Measurements from ENCODE around the gene P2RX5.

Gene P2RX5

DNA sequence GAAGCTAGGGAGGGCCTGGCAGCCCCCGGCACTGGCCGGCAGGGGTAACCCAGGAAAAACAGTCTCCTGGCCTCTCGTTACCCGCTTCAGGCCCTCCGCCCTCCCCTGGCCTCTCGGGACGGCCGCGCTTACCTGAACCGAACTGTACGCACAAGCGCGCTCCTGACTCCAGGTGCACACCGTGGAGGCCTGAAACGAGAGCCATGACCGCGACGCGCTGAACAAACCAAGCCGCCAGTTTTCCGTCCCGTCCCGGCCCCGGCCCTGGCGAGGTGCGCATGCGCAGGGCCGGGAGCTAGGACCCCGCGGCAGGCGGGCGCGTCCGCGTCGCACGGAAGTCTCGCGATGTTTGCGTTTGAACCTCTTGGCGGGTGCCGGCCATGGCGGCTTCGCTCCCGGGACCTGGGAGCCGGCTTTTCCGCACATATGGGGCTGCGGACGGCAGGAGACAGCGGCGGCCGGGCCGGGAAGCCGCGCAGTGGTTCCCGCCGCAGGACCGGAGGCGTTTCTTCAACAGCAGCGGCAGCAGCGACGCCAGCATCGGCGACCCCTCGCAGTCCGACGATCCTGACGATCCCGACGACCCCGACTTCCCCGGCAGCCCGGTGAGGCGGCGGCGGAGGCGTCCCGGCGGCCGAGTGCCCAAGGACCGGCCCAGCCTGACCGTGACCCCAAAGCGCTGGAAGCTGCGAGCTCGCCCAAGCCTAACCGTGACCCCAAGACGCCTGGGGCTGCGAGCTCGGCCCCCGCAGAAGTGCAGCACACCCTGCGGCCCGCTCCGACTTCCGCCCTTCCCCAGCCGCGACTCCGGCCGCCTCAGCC lies 27.8 kb upstream of the P2RX5 start, which contains the start of gene HASPIN (continued):
- 0 out of 2 replicates have a peak, but pooled peaks have one; percentile 44 for TF ChIP-seq ZNF24 (tag by site-specific recombination; IDR thresholded peaks at IDR 0.05)
- 0 out of 2 replicates have a peak, but pooled peaks have one; percentile 6 for TF ChIP-seq ZNF146 (tag by site-specific recombination; IDR thresholded peaks at IDR 0.05)
- peak; percentile 40; the same call in 1 of the 2 replicates for TF ChIP-seq ZNF394 (tag by site-specific recombination; IDR thresholded peaks at IDR 0.05; ENCODE audit: borderline replicate concordance)
- peak; percentile 56 for TF ChIP-seq ZNF561 (tag by site-specific recombination; IDR thresholded peaks at IDR 0.05; ENCODE audit: borderline replicate concordance)
- TF ChIP-seq, protein P1, sequence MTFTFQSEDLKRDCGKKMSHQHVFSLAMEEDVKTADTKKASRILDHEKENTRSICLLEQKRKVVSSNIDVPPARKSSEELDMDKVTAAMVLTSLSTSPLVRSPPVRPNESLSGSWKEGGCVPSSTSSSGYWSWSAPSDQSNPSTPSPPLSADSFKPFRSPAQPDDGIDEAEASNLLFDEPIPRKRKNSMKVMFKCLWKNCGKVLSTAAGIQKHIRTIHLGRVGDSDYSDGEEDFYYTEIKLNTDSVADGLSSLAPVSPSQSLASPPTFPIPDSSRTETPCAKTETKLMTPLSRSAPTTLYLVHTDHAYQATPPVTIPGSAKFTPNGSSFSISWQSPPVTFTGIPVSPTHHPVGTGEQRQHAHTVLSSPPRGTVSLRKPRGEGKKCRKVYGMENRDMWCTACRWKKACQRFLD (tag by site-specific recombination; IDR thresholded peaks at IDR 0.05) = peak; percentile 94
- no peak for TF ChIP-seq ZNF548 (tag by site-specific recombination; IDR thresholded peaks at IDR 0.05)
- TF ChIP-seq ZNF830 (tag by site-specific recombination; IDR thresholded peaks at IDR 0.05; ENCODE audit: low read depth) = no peak
- no peak for TF ChIP-seq ZNF571 (tag by site-specific recombination; IDR thresholded peaks at IDR 0.05)
- TF ChIP-seq KLF10 (tag by site-specific recombination; IDR thresholded peaks at IDR 0.05) = peak; percentile 74; the same call in 1 of the 2 replicates
- TF ChIP-seq ZNF624 (tag by site-specific recombination; IDR thresholded peaks at IDR 0.05) = no peak
- TF ChIP-seq CTCF (tag by site-specific recombination; IDR thresholded peaks at IDR 0.05) = peak; percentile 81
- TF ChIP-seq ZNF610 (tag by site-specific recombination; IDR thresholded peaks at IDR 0.05; ENCODE audit: borderline replicate concordance) = peak; percentile 55; the same call in 1 of the 2 replicates
- TF ChIP-seq ZNF292 (tag by site-specific recombination; IDR thresholded peaks at IDR 0.05; ENCODE audit: borderline replicate concordance, low read depth) = no peak
- TF ChIP-seq ZNF324 (tag by site-specific recombination; IDR thresholded peaks at IDR 0.05) = peak; percentile 89
- no peak for TF ChIP-seq ZNF362 (tag by site-specific recombination; IDR thresholded peaks at IDR 0.05)
- TF ChIP-seq ZNF791 (tag by site-specific recombination; IDR thresholded peaks at IDR 0.05) = no peak
- TF ChIP-seq ZNF391 (tag by site-specific recombination; IDR thresholded peaks at IDR 0.05; ENCODE audit: borderline replicate concordance, low read depth) = no peak
- 0 out of 2 replicates have a peak, but pooled peaks have one; percentile 35 for TF ChIP-seq ZSCAN16 (tag by site-specific recombination; IDR thresholded peaks at IDR 0.05)
- TF ChIP-seq ZNF121 (tag by site-specific recombination; IDR thresholded peaks at IDR 0.05) = no peak
- TF ChIP-seq ZFP3 (tag by site-specific recombination; IDR thresholded peaks at IDR 0.05; ENCODE audit: low read depth) = no peak
- TF ChIP-seq, protein P2, sequence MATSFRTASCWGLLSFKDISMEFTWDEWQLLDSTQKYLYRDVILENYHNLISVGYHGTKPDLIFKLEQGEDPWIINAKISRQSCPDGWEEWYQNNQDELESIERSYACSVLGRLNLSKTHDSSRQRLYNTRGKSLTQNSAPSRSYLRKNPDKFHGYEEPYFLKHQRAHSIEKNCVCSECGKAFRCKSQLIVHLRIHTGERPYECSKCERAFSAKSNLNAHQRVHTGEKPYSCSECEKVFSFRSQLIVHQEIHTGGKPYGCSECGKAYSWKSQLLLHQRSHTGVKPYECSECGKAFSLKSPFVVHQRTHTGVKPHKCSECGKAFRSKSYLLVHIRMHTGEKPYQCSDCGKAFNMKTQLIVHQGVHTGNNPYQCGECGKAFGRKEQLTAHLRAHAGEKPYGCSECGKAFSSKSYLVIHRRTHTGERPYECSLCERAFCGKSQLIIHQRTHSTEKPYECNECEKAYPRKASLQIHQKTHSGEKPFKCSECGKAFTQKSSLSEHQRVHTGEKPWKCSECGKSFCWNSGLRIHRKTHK (tag by site-specific recombination; IDR thresholded peaks at IDR 0.05) = no peak
- TF ChIP-seq, protein P3, sequence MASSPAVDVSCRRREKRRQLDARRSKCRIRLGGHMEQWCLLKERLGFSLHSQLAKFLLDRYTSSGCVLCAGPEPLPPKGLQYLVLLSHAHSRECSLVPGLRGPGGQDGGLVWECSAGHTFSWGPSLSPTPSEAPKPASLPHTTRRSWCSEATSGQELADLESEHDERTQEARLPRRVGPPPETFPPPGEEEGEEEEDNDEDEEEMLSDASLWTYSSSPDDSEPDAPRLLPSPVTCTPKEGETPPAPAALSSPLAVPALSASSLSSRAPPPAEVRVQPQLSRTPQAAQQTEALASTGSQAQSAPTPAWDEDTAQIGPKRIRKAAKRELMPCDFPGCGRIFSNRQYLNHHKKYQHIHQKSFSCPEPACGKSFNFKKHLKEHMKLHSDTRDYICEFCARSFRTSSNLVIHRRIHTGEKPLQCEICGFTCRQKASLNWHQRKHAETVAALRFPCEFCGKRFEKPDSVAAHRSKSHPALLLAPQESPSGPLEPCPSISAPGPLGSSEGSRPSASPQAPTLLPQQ (tag by site-specific recombination; IDR thresholded peaks at IDR 0.05) = no peak
- no peak; the same call in 1 of the 2 replicates for TF ChIP-seq ZNF37A (tag by site-specific recombination; IDR thresholded peaks at IDR 0.05)
- TF ChIP-seq REPIN1 (tag by site-specific recombination; IDR thresholded peaks at IDR 0.05; ENCODE audit: low read depth) = no peak
- TF ChIP-seq ZNF214 (tag by site-specific recombination; IDR thresholded peaks at IDR 0.05; ENCODE audit: borderline replicate concordance) = no peak
- no peak for TF ChIP-seq ZNF416 (tag by site-specific recombination; IDR thresholded peaks at IDR 0.05)
- no peak for TF ChIP-seq ZNF48 (tag by site-specific recombination; IDR thresholded peaks at IDR 0.05)
- TF ChIP-seq ZNF266 (tag by site-specific recombination; IDR thresholded peaks at IDR 0.05; ENCODE audit: low read depth) = no peak
- no peak for TF ChIP-seq MYNN (tag by site-specific recombination; IDR thresholded peaks at IDR 0.05; ENCODE audit: borderline replicate concordance)
- TF ChIP-seq RBAK (tag by site-specific recombination; IDR thresholded peaks at IDR 0.05) = no peak
- no peak for TF ChIP-seq ZNF169 (tag by site-specific recombination; IDR thresholded peaks at IDR 0.05)
- TF ChIP-seq MEIS1 (CRISPR knock-in tag; IDR thresholded peaks at IDR 0.05; ENCODE audit: borderline replicate concordance) = 0 out of 2 replicates have a peak, but pooled peaks have one; percentile 8
- TF ChIP-seq ZBTB1 (tag by site-specific recombination; IDR thresholded peaks at IDR 0.05) = no peak
- TF ChIP-seq ZNF792 (tag by site-specific recombination; IDR thresholded peaks at IDR 0.05) = no peak; the same call in 1 of the 2 replicates

All from HEK293 (cell line).